ENCODE results near the gene NEK9. TPM values are rescaled to one million over a fixed set of nuclear protein-coding genes. Genes with fewer than 3 reads are reported as not detected.
A peak's percentile ranks its signal among the peaks of the same experiment; 100 is the strongest.

Gene NEK9
- total and polyA plus RNA-seq, 9 of the 15 experiments (the other 6 are each of a cell fraction or from before 2014, with no cell fraction given) = 2.8 to 39.6 (median 19.8) TPM

DNA sequence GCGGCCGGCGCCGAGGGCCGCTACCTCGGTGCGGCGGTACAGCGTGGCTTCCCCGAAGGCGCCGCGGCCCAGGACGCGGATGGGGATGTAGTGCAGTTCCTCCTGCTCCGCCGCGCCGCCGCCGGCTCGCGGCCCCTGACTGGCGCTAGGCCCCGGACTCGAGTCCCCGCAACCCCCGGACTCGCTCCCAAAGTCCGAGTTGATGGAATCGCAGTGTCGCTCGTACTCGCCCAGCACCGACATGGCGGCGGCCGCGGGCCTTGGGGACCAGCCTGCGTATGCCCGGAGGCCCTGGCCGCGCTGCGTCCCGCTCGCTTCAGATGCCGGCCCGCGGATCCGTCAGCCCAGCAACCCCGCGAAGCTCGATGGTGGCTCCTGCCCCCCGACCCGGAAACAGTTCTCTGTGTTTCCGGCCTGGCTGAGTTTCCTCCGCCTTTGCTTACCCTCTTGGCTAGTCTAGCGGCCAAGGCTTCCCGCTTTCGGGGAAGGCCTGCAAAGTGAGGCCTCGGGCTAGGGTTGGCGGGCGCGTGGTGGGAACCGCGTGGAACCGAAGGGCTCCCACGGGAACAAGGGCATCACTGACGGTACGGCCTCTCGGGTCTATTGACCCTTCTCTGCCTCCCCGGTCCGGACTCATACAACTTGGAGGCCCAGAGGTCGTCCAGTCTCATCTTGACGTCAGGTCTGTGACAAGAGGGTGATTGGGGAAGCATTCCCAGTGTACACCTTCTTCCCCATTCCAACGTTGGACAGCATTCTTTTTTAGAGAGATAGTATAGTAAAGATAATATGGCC lies at the start of gene NEK9 (continued):
- TF ChIP-seq, protein P1, sequence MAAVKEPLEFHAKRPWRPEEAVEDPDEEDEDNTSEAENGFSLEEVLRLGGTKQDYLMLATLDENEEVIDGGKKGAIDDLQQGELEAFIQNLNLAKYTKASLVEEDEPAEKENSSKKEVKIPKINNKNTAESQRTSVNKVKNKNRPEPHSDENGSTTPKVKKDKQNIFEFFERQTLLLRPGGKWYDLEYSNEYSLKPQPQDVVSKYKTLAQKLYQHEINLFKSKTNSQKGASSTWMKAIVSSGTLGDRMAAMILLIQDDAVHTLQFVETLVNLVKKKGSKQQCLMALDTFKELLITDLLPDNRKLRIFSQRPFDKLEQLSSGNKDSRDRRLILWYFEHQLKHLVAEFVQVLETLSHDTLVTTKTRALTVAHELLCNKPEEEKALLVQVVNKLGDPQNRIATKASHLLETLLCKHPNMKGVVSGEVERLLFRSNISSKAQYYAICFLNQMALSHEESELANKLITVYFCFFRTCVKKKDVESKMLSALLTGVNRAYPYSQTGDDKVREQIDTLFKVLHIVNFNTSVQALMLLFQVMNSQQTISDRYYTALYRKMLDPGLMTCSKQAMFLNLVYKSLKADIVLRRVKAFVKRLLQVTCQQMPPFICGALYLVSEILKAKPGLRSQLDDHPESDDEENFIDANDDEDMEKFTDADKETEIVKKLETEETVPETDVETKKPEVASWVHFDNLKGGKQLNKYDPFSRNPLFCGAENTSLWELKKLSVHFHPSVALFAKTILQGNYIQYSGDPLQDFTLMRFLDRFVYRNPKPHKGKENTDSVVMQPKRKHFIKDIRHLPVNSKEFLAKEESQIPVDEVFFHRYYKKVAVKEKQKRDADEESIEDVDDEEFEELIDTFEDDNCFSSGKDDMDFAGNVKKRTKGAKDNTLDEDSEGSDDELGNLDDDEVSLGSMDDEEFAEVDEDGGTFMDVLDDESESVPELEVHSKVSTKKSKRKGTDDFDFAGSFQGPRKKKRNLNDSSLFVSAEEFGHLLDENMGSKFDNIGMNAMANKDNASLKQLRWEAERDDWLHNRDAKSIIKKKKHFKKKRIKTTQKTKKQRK (IDR thresholded peaks at IDR 0.05; ENCODE audit: borderline replicate concordance, low read depth, low read length) = no peak
- 0 out of 4 replicates have a peak, but pooled peaks of 1 of the 2 experiments have one; percentile 22 for TF ChIP-seq ETV6 (IDR thresholded peaks at IDR 0.05; ENCODE audit: borderline replicate concordance in 1 of 2, low read depth in 2 of 2, low read length in 1 of 2)
- TF ChIP-seq ETV6 (CRISPR knock-in tag; IDR thresholded peaks at IDR 0.05; ENCODE audit: borderline replicate concordance) = no peak
- TF ChIP-seq ZBTB9 (CRISPR knock-in tag; IDR thresholded peaks at IDR 0.05) = no peak
- no peak for TF ChIP-seq ZNF780A (CRISPR knock-in tag; IDR thresholded peaks at IDR 0.05)
- peak; percentile 37; the same call in 1 of the 2 replicates for TF ChIP-seq PML (IDR thresholded peaks at IDR 0.05; ENCODE audit: low read length)
- TF ChIP-seq SMAD3 (CRISPR knock-in tag; conservative IDR thresholded peaks at IDR 0.05) = 0 out of 2 replicates have a peak, but pooled peaks have one; percentile 29
- TF ChIP-seq FOXM1 (IDR thresholded peaks at IDR 0.05; ENCODE audit: low read depth) = no peak
- TF ChIP-seq FOXM1 (CRISPR knock-in tag; IDR thresholded peaks at IDR 0.05; ENCODE audit: low read depth) = no peak
- no peak for TF ChIP-seq SLC30A9 (CRISPR knock-in tag; IDR thresholded peaks at IDR 0.05)
- peak; percentile 75 for TF ChIP-seq POLR2AphosphoS5 (IDR thresholded peaks at IDR 0.05; ENCODE audit: control insufficient read depth, insufficient read depth, low read depth, low read length)
- TF ChIP-seq BRF1 (IDR thresholded peaks at IDR 0.05; ENCODE audit: borderline replicate concordance, extremely low read depth, insufficient read length) = no peak
- TF ChIP-seq ELF1 (tag; IDR thresholded peaks at IDR 0.05) = peak; percentile 71
- no peak for TF ChIP-seq BRF2 (IDR thresholded peaks at IDR 0.05; ENCODE audit: borderline replicate concordance, insufficient read depth, insufficient read length)
- no peak for TF ChIP-seq PRMT5 (CRISPR knock-in tag; IDR thresholded peaks at IDR 0.05)
- no peak for TF ChIP-seq RBM39 (optimal IDR thresholded peaks at IDR 0.05; ENCODE audit: low read depth, low read length)
- peak; percentile 74 for TF ChIP-seq C11orf30 (IDR thresholded peaks at IDR 0.05; ENCODE audit: low read depth)
